GM21360 (cell line): ENCODE results near the gene CES4A.
"Not testable (repeated sequence)": the region's sequence is repeated elsewhere in the genome, so short reads cannot be mapped to it uniquely, and the experiment has no call there.

ENCODE experiments used
- ATAC-seq: cut with Tn5 transposase; IDR thresholded peaks from one replicate; pipeline ENCODE4 v1.9.1; 2021; ENCODE audit warnings: mild to moderate bottlenecking, moderate library complexity; ENCODE audit not compliant: unreplicated experiment

CES4A gene

GRCh38 chr16:66983033-66983432, 5.4 kb upstream of the CES4A start:
- ATAC-seq = no peak

DNA sequence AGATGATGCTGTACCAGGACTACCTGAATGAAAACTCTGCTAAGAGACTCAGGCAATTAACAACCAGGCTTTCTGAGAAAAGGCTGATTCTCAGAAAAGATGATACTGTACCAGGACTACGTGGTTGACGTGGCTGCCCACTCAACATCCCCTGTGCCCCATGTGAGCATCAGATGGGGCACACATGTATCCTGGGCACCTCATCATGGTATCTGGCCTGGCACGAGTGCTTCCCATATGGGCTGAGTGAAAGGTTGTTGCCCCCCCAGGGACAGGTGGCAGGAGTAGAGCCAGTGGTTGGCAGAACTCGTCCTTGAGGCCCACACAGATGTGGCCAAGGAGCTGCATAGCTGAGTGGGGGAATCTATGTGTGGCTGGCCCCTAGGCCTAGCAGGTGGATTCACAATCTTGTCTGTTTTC, 3.5 kb upstream of the CES4A start:
- ATAC-seq = no peak

- no peak for ATAC-seq
Measured at GRCh38 chr16:66986559-66986958, 1.8 kb upstream of the CES4A start.

DNA sequence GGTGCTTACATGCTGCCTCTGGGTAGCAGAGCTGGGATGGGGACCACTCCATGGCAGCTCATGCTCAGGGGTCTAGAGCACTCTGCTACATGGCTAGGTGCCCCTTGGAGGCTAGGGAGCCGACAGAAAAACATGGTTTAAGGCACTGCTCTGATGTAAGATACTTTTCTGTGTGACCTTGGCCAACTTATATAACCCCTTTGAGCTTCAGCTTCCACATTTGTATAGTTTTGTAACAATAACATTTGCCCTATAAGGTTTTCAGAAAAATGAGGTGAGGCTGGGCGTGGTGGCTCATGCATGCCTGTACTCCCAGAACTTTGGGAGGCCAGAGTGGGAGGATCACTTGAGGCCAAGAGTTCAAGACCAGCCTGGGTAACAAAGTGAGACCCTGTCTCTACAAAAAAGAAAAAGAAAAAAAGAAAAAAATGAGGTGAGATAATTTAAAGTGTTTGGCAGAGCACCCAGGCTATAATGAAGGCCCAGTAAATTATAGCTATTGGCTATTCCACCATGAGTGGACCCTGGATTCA, 3.2 kb downstream of the CES4A start:
- ATAC-seq = no peak

DNA sequence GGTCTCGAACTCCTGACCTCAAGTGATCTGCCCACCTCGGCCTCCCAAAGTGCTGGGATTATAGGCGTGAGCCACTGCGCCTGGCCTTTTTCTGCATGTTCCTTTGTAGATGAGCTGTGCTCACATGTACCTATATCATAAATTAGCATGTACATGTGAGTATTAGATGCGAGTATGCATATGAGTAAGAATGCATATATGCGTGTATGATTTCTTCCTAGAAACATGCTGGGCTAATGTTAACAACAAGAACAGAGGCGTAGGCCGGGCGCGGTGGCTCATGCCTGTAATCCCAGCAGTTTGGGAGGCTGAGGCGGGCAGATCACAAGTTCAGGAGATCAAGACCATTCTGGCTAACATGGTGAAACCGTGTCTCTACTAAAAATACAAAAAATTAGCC, 5.2 kb downstream of the CES4A start:
- ATAC-seq = not testable (repeated sequence)

- ATAC-seq = no peak
Measured at GRCh38 chr16:66996324-66996982, 8.1 kb downstream of the CES4A start.

GRCh38 chr16:66996983-66997358, 8.6 kb downstream of the CES4A start:
- no peak for ATAC-seq

DNA sequence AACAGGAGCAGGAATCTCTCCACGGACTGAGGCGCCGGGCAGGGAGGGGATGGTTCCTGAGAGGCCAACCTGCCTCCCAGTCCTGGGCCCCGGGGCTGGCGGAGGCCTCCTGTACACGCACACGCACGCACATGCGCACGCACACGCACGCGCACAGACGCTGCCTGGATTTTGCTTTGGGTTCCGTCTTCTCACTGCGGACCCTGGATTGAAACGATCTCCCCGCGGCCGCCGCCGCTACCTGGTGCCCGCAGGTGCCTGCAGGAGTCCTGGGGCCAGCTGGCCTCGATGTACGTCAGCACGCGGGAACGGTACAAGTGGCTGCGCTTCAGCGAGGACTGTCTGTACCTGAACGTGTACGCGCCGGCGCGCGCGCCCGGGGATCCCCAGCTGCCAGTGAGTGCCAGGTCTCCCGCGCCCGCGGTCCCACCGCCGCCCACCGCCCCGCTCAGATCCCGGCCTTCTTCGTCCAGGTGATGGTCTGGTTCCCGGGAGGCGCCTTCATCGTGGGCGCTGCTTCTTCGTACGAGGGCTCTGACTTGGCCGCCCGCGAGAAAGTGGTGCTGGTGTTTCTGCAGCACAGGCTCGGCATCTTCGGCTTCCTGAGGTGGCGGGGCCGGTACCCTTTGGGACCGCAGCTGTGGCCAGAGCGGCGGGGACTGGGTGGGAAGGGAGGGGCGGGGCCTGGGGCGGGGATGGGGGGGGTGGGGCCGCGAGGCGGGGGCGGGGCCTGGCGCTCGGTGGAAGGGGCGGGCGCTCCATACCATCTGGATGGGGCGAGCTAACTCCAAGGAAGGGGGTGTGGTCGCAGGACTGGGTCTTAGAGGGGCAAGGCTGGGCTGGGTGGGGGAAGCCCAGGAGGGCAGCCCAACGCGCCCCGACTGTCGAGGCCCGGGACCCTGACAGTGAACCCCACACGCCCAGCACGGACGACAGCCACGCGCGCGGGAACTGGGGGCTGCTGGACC, 12.3 kb downstream of the CES4A start:
- no peak for ATAC-seq

- ATAC-seq = no peak
Measured at GRCh38 chr16:67001726-67002125, 13.3 kb downstream of the CES4A start.

- no peak for ATAC-seq
Measured at GRCh38 chr16:67006930-67007658, 18.7 kb downstream of the CES4A start.

DNA sequence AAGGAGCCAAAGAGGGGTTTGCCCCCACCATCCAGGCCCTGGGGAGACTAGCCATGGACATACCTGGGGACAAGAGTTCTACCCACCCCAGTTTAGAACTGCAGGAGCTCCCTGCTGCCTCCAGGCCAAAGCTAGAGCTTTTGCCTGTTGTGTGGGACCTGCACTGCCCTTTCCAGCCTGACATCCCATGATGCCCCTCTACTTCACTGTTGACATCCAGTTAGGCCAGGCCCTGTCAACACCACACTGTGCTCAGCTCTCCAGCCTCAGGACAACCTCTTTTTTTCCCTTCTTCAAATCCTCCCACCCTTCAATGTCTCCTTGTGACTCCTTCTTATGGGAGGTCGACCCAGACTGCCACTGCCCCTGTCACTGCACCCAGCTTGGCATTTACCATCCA, 20.8 kb downstream of the CES4A start:
- ATAC-seq = no peak

DNA sequence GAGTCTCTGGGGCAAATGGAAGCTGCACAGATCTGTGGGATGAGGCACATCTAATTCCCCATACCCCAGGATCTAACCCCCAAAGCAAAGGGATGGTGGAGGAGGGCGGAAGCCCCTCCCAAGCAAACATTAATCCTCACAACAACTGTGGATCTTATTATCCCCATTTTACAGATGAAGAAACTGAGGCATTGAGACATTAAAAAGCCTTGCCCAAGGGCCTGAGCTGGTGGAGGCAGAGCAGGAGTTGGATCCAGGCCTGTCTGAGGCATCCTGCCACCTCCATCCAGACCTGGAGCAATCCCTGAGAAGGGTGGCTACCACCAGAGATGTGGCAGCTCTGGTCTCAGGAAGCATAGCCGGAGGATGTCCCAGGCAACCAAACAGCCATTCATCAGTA, 22.9 kb downstream of the CES4A start:
- ATAC-seq = no peak

GRCh38 chr16:67013233-67013822, 24.9 kb downstream of the CES4A start:
- no peak for ATAC-seq

DNA sequence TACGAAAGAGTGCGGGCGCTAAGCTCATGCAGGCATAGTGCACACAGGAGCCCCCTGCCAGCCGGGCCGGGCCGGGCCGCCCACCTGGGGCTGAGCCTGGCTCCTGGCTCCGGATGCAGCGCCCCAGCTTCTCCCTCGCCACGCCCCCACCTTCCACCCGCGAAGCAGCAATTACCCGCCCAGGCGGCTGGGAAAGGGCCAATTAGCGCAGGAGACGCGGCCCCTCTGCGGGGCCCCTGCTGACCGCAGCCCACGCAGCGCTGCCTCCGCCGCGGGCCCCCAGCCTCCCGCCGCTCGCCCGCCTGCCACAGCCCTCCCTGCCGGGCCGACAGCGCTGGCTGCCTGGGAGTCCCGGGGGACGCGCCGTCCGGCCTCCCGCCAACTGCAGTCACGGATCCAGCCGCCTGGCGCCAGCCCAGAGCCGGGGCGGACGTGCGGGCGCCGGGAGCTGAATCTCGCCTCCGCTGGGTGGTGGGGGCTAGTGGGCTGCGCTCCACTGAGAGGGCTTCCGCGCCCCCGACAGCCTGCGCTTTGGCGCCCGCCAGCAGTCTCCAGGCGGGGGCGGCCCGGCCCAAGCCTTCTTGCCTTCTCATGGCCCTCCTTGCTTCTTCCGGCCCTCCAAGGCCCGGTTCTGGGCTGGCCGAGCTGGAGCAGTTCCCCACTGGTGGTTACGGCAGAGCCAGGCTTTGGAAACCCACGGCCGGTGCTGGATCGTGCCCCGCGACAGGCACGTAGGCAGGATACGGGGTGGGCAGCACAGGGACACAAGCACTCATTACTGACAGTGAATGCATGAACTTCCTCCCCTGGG, 25.6 kb downstream of the CES4A start:
- ATAC-seq = no peak

- ATAC-seq = no peak
Measured at GRCh38 chr16:67014634-67015312, 26.4 kb downstream of the CES4A start.

DNA sequence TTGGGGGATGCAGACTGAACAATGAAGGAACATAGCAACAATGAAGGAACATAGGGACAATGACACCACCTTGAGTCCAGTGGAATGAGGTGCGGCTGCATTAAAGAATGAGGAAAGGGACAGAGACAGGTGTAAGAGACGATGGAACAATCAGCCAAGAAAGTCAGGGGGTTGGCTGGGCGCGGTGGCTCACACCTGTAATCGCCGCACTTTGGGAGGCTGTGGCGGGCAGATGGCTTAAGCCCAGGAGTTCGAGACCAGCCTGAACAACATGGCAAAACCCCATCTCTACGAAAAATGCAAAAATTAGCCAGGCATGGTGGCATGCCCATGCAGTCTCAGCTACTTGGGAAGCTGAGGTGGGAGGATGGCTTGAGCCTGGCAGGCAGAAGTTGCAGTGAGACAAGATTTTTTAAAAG, 26.9 kb downstream of the CES4A start:
- no peak for ATAC-seq

DNA sequence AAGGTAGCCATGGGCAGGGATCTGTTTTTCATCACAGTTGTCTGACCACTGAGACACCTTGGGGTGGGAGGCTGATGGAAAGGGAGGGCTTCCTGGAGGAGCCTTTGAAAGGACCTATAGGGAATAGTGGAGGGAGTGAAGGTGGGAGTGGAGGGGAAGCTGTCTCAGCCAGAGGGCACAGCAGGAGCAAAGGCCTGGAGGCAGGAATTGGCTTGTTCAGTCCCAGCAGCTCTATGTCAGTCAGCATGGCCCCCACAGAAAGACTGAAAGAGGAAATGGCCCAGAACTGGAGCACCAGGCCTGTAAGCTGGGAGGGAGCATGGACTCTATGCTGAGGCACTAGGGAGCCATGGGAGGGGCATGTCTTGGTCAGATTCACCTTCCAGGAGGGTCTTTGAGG, 27.8 kb downstream of the CES4A start:
- ATAC-seq = no peak

DNA sequence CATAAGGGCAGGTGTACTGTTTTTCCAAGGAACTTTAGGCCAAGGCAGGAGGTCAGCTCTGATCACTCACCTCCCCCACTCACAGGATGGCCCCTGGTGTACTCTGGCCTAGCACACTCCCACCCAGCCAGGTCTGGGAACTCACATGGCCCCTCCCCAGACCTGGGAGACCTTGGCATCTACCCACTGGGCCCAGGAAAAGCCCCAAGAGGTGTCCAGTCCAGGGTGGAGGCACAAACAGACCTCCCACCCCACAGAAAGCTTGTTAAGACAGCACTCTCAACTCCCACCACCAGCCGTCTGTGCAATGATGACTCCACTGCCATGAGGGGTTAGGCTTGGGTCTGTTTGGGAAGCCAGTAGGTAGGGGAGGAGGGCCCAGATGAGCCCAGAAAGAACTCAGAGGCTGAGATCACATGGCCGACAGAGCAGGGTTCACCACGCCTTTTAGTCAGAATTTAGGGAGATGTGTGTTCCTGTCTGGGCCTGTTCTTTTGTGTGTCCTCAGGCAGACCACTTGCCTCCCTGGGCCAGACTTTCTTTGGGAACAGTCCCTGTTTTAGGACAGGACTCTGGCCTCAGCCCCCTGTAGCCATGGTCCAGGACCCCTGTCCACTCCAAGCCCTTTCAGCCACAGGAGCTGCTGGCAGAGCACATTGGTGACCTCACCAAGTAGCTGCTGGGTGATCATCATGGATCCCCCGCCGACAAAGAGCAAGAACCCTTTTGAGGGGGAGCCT, 28.5 kb downstream of the CES4A start:
- no peak for ATAC-seq

DNA sequence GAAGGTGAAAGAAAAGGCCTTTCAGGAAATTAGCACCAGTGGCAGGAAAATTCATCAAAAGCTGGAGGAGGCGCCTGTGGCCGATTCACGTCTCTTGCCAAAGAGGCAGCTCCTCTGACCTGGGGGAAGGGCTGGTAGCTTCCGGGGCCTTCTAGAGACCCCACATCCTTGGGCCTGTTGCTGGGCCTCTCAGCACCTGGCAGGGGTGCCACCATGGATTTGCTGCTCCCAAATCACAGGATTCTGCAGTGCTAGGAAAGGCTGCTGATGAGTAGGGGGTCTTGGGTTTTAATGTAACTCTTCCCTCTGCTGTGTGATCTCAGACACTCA, 29.0 kb downstream of the CES4A start:
- no peak for ATAC-seq
